ENCODE data around the gene PPM1J. TPM values are rescaled to one million over a fixed set of nuclear protein-coding genes. Genes with fewer than 3 reads are reported as not detected.

PPM1J gene
- total and polyA plus RNA-seq, 2 of the 8 experiments (the other 6 are each of a cell fraction or from before 2014, with no cell fraction given) = 19.4 to 31.6 TPM

DNA sequence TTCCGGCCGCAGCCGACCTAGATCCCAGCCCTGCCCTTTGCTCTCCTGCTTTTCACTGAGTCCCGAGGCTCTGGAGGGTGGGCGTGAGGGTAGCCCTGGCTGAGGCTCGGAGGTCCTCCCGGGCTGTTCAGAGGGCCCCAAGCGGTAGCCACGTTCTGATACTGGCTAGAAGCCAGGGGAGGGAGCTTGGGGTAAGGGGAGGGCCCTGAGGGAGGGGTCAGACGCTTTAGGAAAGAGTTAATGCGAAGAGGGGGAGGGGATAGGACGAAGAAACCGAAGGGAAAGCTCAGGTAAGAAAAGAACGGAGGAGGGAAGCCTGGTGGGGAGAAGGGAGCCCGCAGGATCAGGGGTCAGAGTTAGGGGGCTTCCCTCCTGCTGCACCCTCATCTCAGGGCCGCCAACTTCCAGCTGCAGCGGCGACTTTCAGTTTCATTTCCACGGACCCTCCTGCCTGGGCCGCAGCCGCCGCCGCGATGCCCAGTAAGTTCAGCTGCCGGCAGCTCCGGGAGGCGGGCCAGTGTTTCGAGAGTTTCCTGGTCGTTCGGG lies 40.6 kb downstream of the PPM1J start, which contains the start of gene MOV10 (continued):
- TF ChIP-seq POU5F1 (IDR thresholded peaks at IDR 0.05; ENCODE audit: low read depth, low read length) = no peak
- no peak for TF ChIP-seq YY1 (IDR thresholded peaks at IDR 0.05; ENCODE audit: low read depth, low read length)
- TF ChIP-seq KDM5A (IDR thresholded peaks at IDR 0.05; ENCODE audit: low read length) = no peak
- TF ChIP-seq CEBPB (IDR thresholded peaks at IDR 0.05; ENCODE audit: low read depth, low read length) = no peak
- TF ChIP-seq, protein P1, sequence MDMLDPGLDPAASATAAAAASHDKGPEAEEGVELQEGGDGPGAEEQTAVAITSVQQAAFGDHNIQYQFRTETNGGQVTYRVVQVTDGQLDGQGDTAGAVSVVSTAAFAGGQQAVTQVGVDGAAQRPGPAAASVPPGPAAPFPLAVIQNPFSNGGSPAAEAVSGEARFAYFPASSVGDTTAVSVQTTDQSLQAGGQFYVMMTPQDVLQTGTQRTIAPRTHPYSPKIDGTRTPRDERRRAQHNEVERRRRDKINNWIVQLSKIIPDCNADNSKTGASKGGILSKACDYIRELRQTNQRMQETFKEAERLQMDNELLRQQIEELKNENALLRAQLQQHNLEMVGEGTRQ (IDR thresholded peaks at IDR 0.05; ENCODE audit: low read length) = no peak
- peak in 1 of 2 experiments; percentile 32; a peak in 2 of 4 replicates for TF ChIP-seq SIN3A (conservative IDR thresholded peaks at IDR 0.05 in 1 of 2, IDR thresholded peaks at IDR 0.05 in 1 of 2; ENCODE audit: low read depth in 1 of 2, low read length in 2 of 2)
- peak; percentile 9 for TF ChIP-seq SIRT6 (IDR thresholded peaks at IDR 0.05; ENCODE audit: low read length)
- no peak for TF ChIP-seq CBX8 (IDR thresholded peaks at IDR 0.05; ENCODE audit: borderline replicate concordance, low read depth, low read length)
- TF ChIP-seq JUND (IDR thresholded peaks at IDR 0.05; ENCODE audit: low read length) = no peak
- no peak for TF ChIP-seq CHD2 (IDR thresholded peaks at IDR 0.05; ENCODE audit: low read length)
- no peak for TF ChIP-seq CHD7 (IDR thresholded peaks at IDR 0.05; ENCODE audit: insufficient replicate concordance, low read length)

Measured in H1 (cell line).